Measurements from ENCODE around the gene GPR4.
"Not testable (repeated sequence)": the region's sequence is repeated elsewhere in the genome, so short reads cannot be mapped to it uniquely, and the experiment has no call there.

Gene GPR4

GRCh38 chr19:45638930-45639729 is 37.1 kb upstream of the GPR4 start, which contains the start of gene EML2:
Gene EML2 (minus strand): TSS chr19:45639397. CDS start chr19:45639376, 21 bp downstream.
- Histone ChIP-seq H3K4me1 (ENCODE audit: control insufficient read depth, insufficient read depth, low read length) (peaks cover 21% of the 10 kb centered on the region), H3K9ac (ENCODE audit: low read length) (peak within 1 kb of the TSS; percentile 90), H3K27me3 (replicated peaks; ENCODE audit: control insufficient read depth, insufficient read depth, low read length) (peaks cover 3% of the 10 kb centered on the region), H3K36me3 (ENCODE audit: control insufficient read depth, insufficient read depth, low read length, severe bottlenecking) (no peaks in the 10 kb centered on the region), H3K9me3 (ENCODE audit: control insufficient read depth, low read length) (no peaks in the 10 kb centered on the region), H3K4me3 (ENCODE audit: low read length) (peak within 1 kb of the TSS; percentile 94)
- DNase-seq (ENCODE audit: low read depth): peak; percentile 58

GRCh38 chr19:45637890-45638667 is 36.1 kb upstream of the GPR4 start:
- Histone ChIP-seq H3K4me1 (ENCODE audit: control insufficient read depth, insufficient read depth, low read length) (peaks cover 21% of the 10 kb centered on the region), H3K27me3 (replicated peaks; ENCODE audit: control insufficient read depth, insufficient read depth, low read length) (no peaks in the 10 kb centered on the region), H3K4me3 (ENCODE audit: low read length) (peak overlapping the region; percentile 94), H3K9me3 (ENCODE audit: control insufficient read depth, low read length) (no peaks in the 10 kb centered on the region), H3K36me3 (ENCODE audit: control insufficient read depth, insufficient read depth, low read length, severe bottlenecking) (no peaks in the 10 kb centered on the region), H3K9ac (ENCODE audit: low read length) (peak overlapping the region; percentile 90)
- DNase-seq (ENCODE audit: low read depth): peak; percentile 55

GRCh38 chr19:45636902-45637301 is 34.9 kb upstream of the GPR4 start:
- Histone ChIP-seq H3K27me3 (replicated peaks; ENCODE audit: control insufficient read depth, insufficient read depth, low read length) (no peaks in the 10 kb centered on the region), H3K36me3 (ENCODE audit: control insufficient read depth, insufficient read depth, low read length, severe bottlenecking) (no peaks in the 10 kb centered on the region), H3K4me3 (ENCODE audit: low read length) (no peak overlapping the region), H3K9me3 (ENCODE audit: control insufficient read depth, low read length) (no peaks in the 10 kb centered on the region), H3K4me1 (ENCODE audit: control insufficient read depth, insufficient read depth, low read length) (peaks cover 22% of the 10 kb centered on the region), H3K9ac (ENCODE audit: low read length) (no peak overlapping the region)
- no peak for DNase-seq (ENCODE audit: low read depth)

GRCh38 chr19:45636275-45636674 is 34.3 kb upstream of the GPR4 start:
- DNase-seq (ENCODE audit: low read depth): no peak
- H3K9me3 ChIP-seq (ENCODE audit: control insufficient read depth, low read length): no peaks in the 10 kb centered on the region
- H3K4me3 ChIP-seq (ENCODE audit: low read length): no peak overlapping the region
- peaks cover 17% of the 10 kb centered on the region for H3K4me1 ChIP-seq (ENCODE audit: control insufficient read depth, insufficient read depth, low read length)
- no peaks in the 10 kb centered on the region for H3K36me3 ChIP-seq (ENCODE audit: control insufficient read depth, insufficient read depth, low read length, severe bottlenecking)
- H3K27me3 ChIP-seq (replicated peaks; ENCODE audit: control insufficient read depth, insufficient read depth, low read length): no peaks in the 10 kb centered on the region
- no peak overlapping the region for H3K9ac ChIP-seq (ENCODE audit: low read length)

- Histone ChIP-seq H3K9me3 (ENCODE audit: control insufficient read depth, low read length) (no peaks in the 10 kb centered on the region), H3K36me3 (ENCODE audit: control insufficient read depth, insufficient read depth, low read length, severe bottlenecking) (peaks cover 10% of the 10 kb centered on the region), H3K9ac (ENCODE audit: low read length) (no peak overlapping the region), H3K4me1 (ENCODE audit: control insufficient read depth, insufficient read depth, low read length) (peaks cover 7% of the 10 kb centered on the region), H3K4me3 (ENCODE audit: low read length) (no peak overlapping the region), H3K27me3 (replicated peaks; ENCODE audit: control insufficient read depth, insufficient read depth, low read length) (no peaks in the 10 kb centered on the region)
- DNase-seq (ENCODE audit: low read depth): peak; percentile 94
These were observed 30.6 kb upstream of the GPR4 start for GRCh38 chr19:45632468-45633196.

- H3K9ac ChIP-seq (ENCODE audit: low read length): no peak overlapping the region
- no peaks in the 10 kb centered on the region for H3K9me3 ChIP-seq (ENCODE audit: control insufficient read depth, low read length)
- peaks cover 7% of the 10 kb centered on the region for H3K4me1 ChIP-seq (ENCODE audit: control insufficient read depth, insufficient read depth, low read length)
- H3K27me3 ChIP-seq (replicated peaks; ENCODE audit: control insufficient read depth, insufficient read depth, low read length): no peaks in the 10 kb centered on the region
- peaks cover 21% of the 10 kb centered on the region for H3K36me3 ChIP-seq (ENCODE audit: control insufficient read depth, insufficient read depth, low read length, severe bottlenecking)
- DNase-seq (ENCODE audit: low read depth): peak; percentile 82
- no peak overlapping the region for H3K4me3 ChIP-seq (ENCODE audit: low read length)
These were observed 28.5 kb upstream of the GPR4 start for GRCh38 chr19:45630463-45630862.

GRCh38 chr19:45629704-45630103 is 27.7 kb upstream of the GPR4 start:
- no peaks in the 10 kb centered on the region for H3K27me3 ChIP-seq (replicated peaks; ENCODE audit: control insufficient read depth, insufficient read depth, low read length)
- no peak overlapping the region for H3K4me3 ChIP-seq (ENCODE audit: low read length)
- H3K9ac ChIP-seq (ENCODE audit: low read length): no peak overlapping the region
- H3K4me1 ChIP-seq (ENCODE audit: control insufficient read depth, insufficient read depth, low read length): peaks cover 7% of the 10 kb centered on the region
- no peak for DNase-seq (ENCODE audit: low read depth)
- H3K36me3 ChIP-seq (ENCODE audit: control insufficient read depth, insufficient read depth, low read length, severe bottlenecking): peaks cover 21% of the 10 kb centered on the region
- no peaks in the 10 kb centered on the region for H3K9me3 ChIP-seq (ENCODE audit: control insufficient read depth, low read length)

GRCh38 chr19:45628219-45628618 is 26.2 kb upstream of the GPR4 start:
- H3K9ac ChIP-seq (ENCODE audit: low read length); H3K4me1 ChIP-seq (ENCODE audit: control insufficient read depth, insufficient read depth, low read length); DNase-seq (ENCODE audit: low read depth); H3K27me3 ChIP-seq (replicated peaks; ENCODE audit: control insufficient read depth, insufficient read depth, low read length); H3K9me3 ChIP-seq (ENCODE audit: control insufficient read depth, low read length); H3K4me3 ChIP-seq (ENCODE audit: low read length): not testable (repeated sequence)
- H3K36me3 ChIP-seq (ENCODE audit: control insufficient read depth, insufficient read depth, low read length, severe bottlenecking): peaks cover 21% of the 10 kb centered on the region

- no peaks in the 10 kb centered on the region for H3K4me1 ChIP-seq (ENCODE audit: control insufficient read depth, insufficient read depth, low read length)
- H3K27me3 ChIP-seq (replicated peaks; ENCODE audit: control insufficient read depth, insufficient read depth, low read length): no peaks in the 10 kb centered on the region
- no peak overlapping the region for H3K4me3 ChIP-seq (ENCODE audit: low read length)
- peaks cover 38% of the 10 kb centered on the region for H3K36me3 ChIP-seq (ENCODE audit: control insufficient read depth, insufficient read depth, low read length, severe bottlenecking)
- no peaks in the 10 kb centered on the region for H3K9me3 ChIP-seq (ENCODE audit: control insufficient read depth, low read length)
- H3K9ac ChIP-seq (ENCODE audit: low read length): no peak overlapping the region
- DNase-seq (ENCODE audit: low read depth): no peak
These were observed 22.0 kb upstream of the GPR4 start for GRCh38 chr19:45623984-45624383.

- Histone ChIP-seq H3K9me3 (ENCODE audit: control insufficient read depth, low read length) (no peaks in the 10 kb centered on the region), H3K27me3 (replicated peaks; ENCODE audit: control insufficient read depth, insufficient read depth, low read length) (no peaks in the 10 kb centered on the region), H3K4me3 (ENCODE audit: low read length) (no peak overlapping the region), H3K4me1 (ENCODE audit: control insufficient read depth, insufficient read depth, low read length) (no peaks in the 10 kb centered on the region), H3K9ac (ENCODE audit: low read length) (no peak overlapping the region), H3K36me3 (ENCODE audit: control insufficient read depth, insufficient read depth, low read length, severe bottlenecking) (peaks cover 30% of the 10 kb centered on the region)
- no peak for DNase-seq (ENCODE audit: low read depth)
These were observed 20.0 kb upstream of the GPR4 start for GRCh38 chr19:45621976-45622503.

GRCh38 chr19:45621389-45621788 is 19.4 kb upstream of the GPR4 start:
- H3K36me3 ChIP-seq (ENCODE audit: control insufficient read depth, insufficient read depth, low read length, severe bottlenecking): peaks cover 25% of the 10 kb centered on the region
- no peaks in the 10 kb centered on the region for H3K9me3 ChIP-seq (ENCODE audit: control insufficient read depth, low read length)

More at GRCh38 chr19:45621389-45621788, 19.4 kb upstream of the GPR4 start:
- no peak for DNase-seq (ENCODE audit: low read depth)
- no peaks in the 10 kb centered on the region for H3K27me3 ChIP-seq (replicated peaks; ENCODE audit: control insufficient read depth, insufficient read depth, low read length)
- no peak overlapping the region for H3K4me3 ChIP-seq (ENCODE audit: low read length)
- no peak overlapping the region for H3K9ac ChIP-seq (ENCODE audit: low read length)
- no peaks in the 10 kb centered on the region for H3K4me1 ChIP-seq (ENCODE audit: control insufficient read depth, insufficient read depth, low read length)

All from adipocyte (in vitro differentiated cells).